ENCODE data around the gene MAPT.
A peak's percentile ranks its signal among the peaks of the same experiment; 100 is the strongest.

MAPT gene

GRCh38 chr17:45946841-45947256 lies 52.5 kb downstream of the MAPT start:
- peaks cover 5 to 44% (median 28%) of the 10 kb centered on the region in 5 donors for H3K4me1 ChIP-seq (ENCODE audit: control insufficient read depth in 5 of 5, insufficient read depth in 5 of 5, low read length in 5 of 5)
- peaks cover 0 to 5% (median 3%) of the 10 kb centered on the region in 5 donors for H3K27me3 ChIP-seq (ENCODE audit: control insufficient read depth in 5 of 5, insufficient read depth in 4 of 5, low read length in 5 of 5)
- no peaks in the 10 kb centered on the region for H3K36me3 ChIP-seq (ENCODE audit: control insufficient read depth in 5 of 5, insufficient read depth in 5 of 5, low read length in 5 of 5)
- no peak overlapping the region for H3K4me3 ChIP-seq (ENCODE audit: low read depth in 1 of 5, low read length in 5 of 5)
- peak overlapping the region in 1 of 5 donors; percentile 30 for H3K9ac ChIP-seq (ENCODE audit: low read length in 5 of 5)
- H3K27ac ChIP-seq (ENCODE audit: low read depth, low read length): peak overlapping the region; percentile 24
- H3K9me3 ChIP-seq (ENCODE audit: control insufficient read depth in 5 of 5, low read length in 5 of 5): no peaks in the 10 kb centered on the region

GRCh38 chr17:45948498-45948880 lies 54.1 kb downstream of the MAPT start:
- Histone ChIP-seq H3K4me1 (ENCODE audit: control insufficient read depth in 5 of 5, insufficient read depth in 5 of 5, low read length in 5 of 5) (peaks cover 5 to 28% (median 16%) of the 10 kb centered on the region in 5 donors), H3K27me3 (ENCODE audit: control insufficient read depth in 5 of 5, insufficient read depth in 4 of 5, low read length in 5 of 5) (peaks cover 0 to 5% (median 3%) of the 10 kb centered on the region in 5 donors), H3K36me3 (ENCODE audit: control insufficient read depth in 5 of 5, insufficient read depth in 5 of 5, low read length in 5 of 5) (no peaks in the 10 kb centered on the region), H3K9ac (ENCODE audit: low read length in 5 of 5) (peak overlapping the region in 1 of 5 donors; percentile 23), H3K27ac (ENCODE audit: low read depth, low read length) (no peak overlapping the region), H3K9me3 (ENCODE audit: control insufficient read depth in 5 of 5, low read length in 5 of 5) (no peaks in the 10 kb centered on the region), H3K4me3 (ENCODE audit: low read depth in 1 of 5, low read length in 5 of 5) (peak overlapping the region in 3 of 5 donors; percentile 7 to 56 (median 50))

GRCh38 chr17:45948881-45949624 lies 54.7 kb downstream of the MAPT start:
- Histone ChIP-seq H3K4me3 (ENCODE audit: low read depth in 1 of 5, low read length in 5 of 5) (peak overlapping the region; percentile 7 to 56 (median 47)), H3K27me3 (ENCODE audit: control insufficient read depth in 5 of 5, insufficient read depth in 4 of 5, low read length in 5 of 5) (peaks cover 0 to 5% (median 3%) of the 10 kb centered on the region in 5 donors), H3K9ac (ENCODE audit: low read length in 5 of 5) (peak overlapping the region in 3 of 5 donors; percentile 8 to 47 (median 23)), H3K9me3 (ENCODE audit: control insufficient read depth in 5 of 5, low read length in 5 of 5) (no peaks in the 10 kb centered on the region), H3K27ac (ENCODE audit: low read depth, low read length) (no peak overlapping the region), H3K4me1 (ENCODE audit: control insufficient read depth in 5 of 5, insufficient read depth in 5 of 5, low read length in 5 of 5) (peaks cover 5 to 22% (median 16%) of the 10 kb centered on the region in 5 donors), H3K36me3 (ENCODE audit: control insufficient read depth in 5 of 5, insufficient read depth in 5 of 5, low read length in 5 of 5) (no peaks in the 10 kb centered on the region)

GRCh38 chr17:45949755-45950320 lies 55.5 kb downstream of the MAPT start:
- peaks cover 5 to 22% (median 16%) of the 10 kb centered on the region in 5 donors for H3K4me1 ChIP-seq (ENCODE audit: control insufficient read depth in 5 of 5, insufficient read depth in 5 of 5, low read length in 5 of 5)
- peaks cover 0 to 5% (median 3%) of the 10 kb centered on the region in 5 donors for H3K27me3 ChIP-seq (ENCODE audit: control insufficient read depth in 5 of 5, insufficient read depth in 4 of 5, low read length in 5 of 5)
- no peaks in the 10 kb centered on the region for H3K36me3 ChIP-seq (ENCODE audit: control insufficient read depth in 5 of 5, insufficient read depth in 5 of 5, low read length in 5 of 5)
- H3K9me3 ChIP-seq (ENCODE audit: control insufficient read depth in 5 of 5, low read length in 5 of 5): no peaks in the 10 kb centered on the region
- H3K4me3 ChIP-seq (ENCODE audit: low read depth in 1 of 5, low read length in 5 of 5): no peak overlapping the region
- H3K9ac ChIP-seq (ENCODE audit: low read length in 5 of 5): peak overlapping the region in 1 of 5 donors; percentile 23
- no peak overlapping the region for H3K27ac ChIP-seq (ENCODE audit: low read depth, low read length)

GRCh38 chr17:45950888-45951287 lies 56.5 kb downstream of the MAPT start:
- no peaks in the 10 kb centered on the region for H3K9me3 ChIP-seq (ENCODE audit: control insufficient read depth in 5 of 5, low read length in 5 of 5)
- no peak overlapping the region for H3K4me3 ChIP-seq (ENCODE audit: low read depth in 1 of 5, low read length in 5 of 5)
- H3K36me3 ChIP-seq (ENCODE audit: control insufficient read depth in 5 of 5, insufficient read depth in 5 of 5, low read length in 5 of 5): no peaks in the 10 kb centered on the region
- H3K9ac ChIP-seq (ENCODE audit: low read length in 5 of 5): no peak overlapping the region
- H3K4me1 ChIP-seq (ENCODE audit: control insufficient read depth in 5 of 5, insufficient read depth in 5 of 5, low read length in 5 of 5): peaks cover 5 to 22% (median 16%) of the 10 kb centered on the region in 5 donors
- H3K27me3 ChIP-seq (ENCODE audit: control insufficient read depth in 5 of 5, insufficient read depth in 4 of 5, low read length in 5 of 5): peaks cover 0 to 5% (median 3%) of the 10 kb centered on the region in 5 donors
- no peak overlapping the region for H3K27ac ChIP-seq (ENCODE audit: low read depth, low read length)

- H3K9ac ChIP-seq (ENCODE audit: low read length in 5 of 5): no peak overlapping the region
- H3K9me3 ChIP-seq (ENCODE audit: control insufficient read depth in 5 of 5, low read length in 5 of 5): no peaks in the 10 kb centered on the region
- H3K36me3 ChIP-seq (ENCODE audit: control insufficient read depth in 5 of 5, insufficient read depth in 5 of 5, low read length in 5 of 5): no peaks in the 10 kb centered on the region
- no peak overlapping the region for H3K27ac ChIP-seq (ENCODE audit: low read depth, low read length)
- no peak overlapping the region for H3K4me3 ChIP-seq (ENCODE audit: low read depth in 1 of 5, low read length in 5 of 5)
- peaks cover 0 to 5% (median 3%) of the 10 kb centered on the region in 5 donors for H3K27me3 ChIP-seq (ENCODE audit: control insufficient read depth in 5 of 5, insufficient read depth in 4 of 5, low read length in 5 of 5)
- H3K4me1 ChIP-seq (ENCODE audit: control insufficient read depth in 5 of 5, insufficient read depth in 5 of 5, low read length in 5 of 5): peaks cover 5 to 22% (median 16%) of the 10 kb centered on the region in 5 donors
Observed at GRCh38 chr17:45951403-45951802, 57.0 kb downstream of the MAPT start.

GRCh38 chr17:45951941-45952340 lies 57.6 kb downstream of the MAPT start:
- H3K9me3 ChIP-seq (ENCODE audit: control insufficient read depth in 5 of 5, low read length in 5 of 5): no peaks in the 10 kb centered on the region
- H3K27me3 ChIP-seq (ENCODE audit: control insufficient read depth in 5 of 5, insufficient read depth in 4 of 5, low read length in 5 of 5): peaks cover 0 to 5% (median 3%) of the 10 kb centered on the region in 5 donors
- H3K4me1 ChIP-seq (ENCODE audit: control insufficient read depth in 5 of 5, insufficient read depth in 5 of 5, low read length in 5 of 5): peaks cover 2 to 18% (median 15%) of the 10 kb centered on the region in 5 donors
- H3K27ac ChIP-seq (ENCODE audit: low read depth, low read length): no peak overlapping the region
- no peaks in the 10 kb centered on the region for H3K36me3 ChIP-seq (ENCODE audit: control insufficient read depth in 5 of 5, insufficient read depth in 5 of 5, low read length in 5 of 5)
- no peak overlapping the region for H3K9ac ChIP-seq (ENCODE audit: low read length in 5 of 5)
- H3K4me3 ChIP-seq (ENCODE audit: low read depth in 1 of 5, low read length in 5 of 5): no peak overlapping the region

GRCh38 chr17:45952814-45953320 lies 58.5 kb downstream of the MAPT start:
- Histone ChIP-seq H3K36me3 (ENCODE audit: control insufficient read depth in 5 of 5, insufficient read depth in 5 of 5, low read length in 5 of 5) (no peaks in the 10 kb centered on the region), H3K27me3 (ENCODE audit: control insufficient read depth in 5 of 5, insufficient read depth in 4 of 5, low read length in 5 of 5) (peaks cover 0 to 5% (median 3%) of the 10 kb centered on the region in 5 donors), H3K4me1 (ENCODE audit: control insufficient read depth in 5 of 5, insufficient read depth in 5 of 5, low read length in 5 of 5) (peaks cover 2 to 16% (median 14%) of the 10 kb centered on the region in 5 donors), H3K9ac (ENCODE audit: low read length in 5 of 5) (no peak overlapping the region), H3K4me3 (ENCODE audit: low read depth in 1 of 5, low read length in 5 of 5) (no peak overlapping the region), H3K9me3 (ENCODE audit: control insufficient read depth in 5 of 5, low read length in 5 of 5) (no peaks in the 10 kb centered on the region), H3K27ac (ENCODE audit: low read depth, low read length) (no peak overlapping the region)

- Histone ChIP-seq H3K4me3 (ENCODE audit: low read depth in 1 of 5, low read length in 5 of 5) (no peak overlapping the region), H3K4me1 (ENCODE audit: control insufficient read depth in 5 of 5, insufficient read depth in 5 of 5, low read length in 5 of 5) (peaks cover 2 to 13% (median 9%) of the 10 kb centered on the region in 5 donors), H3K9ac (ENCODE audit: low read length in 5 of 5) (no peak overlapping the region), H3K27ac (ENCODE audit: low read depth, low read length) (no peak overlapping the region), H3K36me3 (ENCODE audit: control insufficient read depth in 5 of 5, insufficient read depth in 5 of 5, low read length in 5 of 5) (no peaks in the 10 kb centered on the region), H3K9me3 (ENCODE audit: control insufficient read depth in 5 of 5, low read length in 5 of 5) (no peaks in the 10 kb centered on the region), H3K27me3 (ENCODE audit: control insufficient read depth in 5 of 5, insufficient read depth in 4 of 5, low read length in 5 of 5) (peaks cover 0 to 5% (median 3%) of the 10 kb centered on the region in 5 donors)
Observed at GRCh38 chr17:45953561-45953960, 59.2 kb downstream of the MAPT start.

- H3K27me3 ChIP-seq (ENCODE audit: control insufficient read depth in 5 of 5, insufficient read depth in 4 of 5, low read length in 5 of 5): peaks cover 0 to 4% (median 2%) of the 10 kb centered on the region in 5 donors
- no peaks in the 10 kb centered on the region for H3K9me3 ChIP-seq (ENCODE audit: control insufficient read depth in 5 of 5, low read length in 5 of 5)
- no peaks in the 10 kb centered on the region for H3K36me3 ChIP-seq (ENCODE audit: control insufficient read depth in 5 of 5, insufficient read depth in 5 of 5, low read length in 5 of 5)
- no peak overlapping the region for H3K27ac ChIP-seq (ENCODE audit: low read depth, low read length)
- no peak overlapping the region for H3K4me3 ChIP-seq (ENCODE audit: low read depth in 1 of 5, low read length in 5 of 5)
- H3K9ac ChIP-seq (ENCODE audit: low read length in 5 of 5): no peak overlapping the region
- H3K4me1 ChIP-seq (ENCODE audit: control insufficient read depth in 5 of 5, insufficient read depth in 5 of 5, low read length in 5 of 5): peaks cover 0 to 4% (median 0%) of the 10 kb centered on the region in 5 donors
Observed at GRCh38 chr17:45954914-45955313, 60.6 kb downstream of the MAPT start.

Data from subcutaneous abdominal adipose tissue (tissue), 5 donors.